HG03521 (cell line): ENCODE measurements around the gene NLRP1.

Experiments used
- ATAC-seq: cut with Tn5 transposase; IDR thresholded peaks from one replicate; pipeline ENCODE4 v1.9.1; 2021; ENCODE audit warnings: mild to moderate bottlenecking, moderate library complexity; ENCODE audit not compliant: unreplicated experiment

Gene NLRP1

GRCh38 chr17:5584383-5585286, at the start of gene NLRP1:
NLRP1 (minus strand) TSS chr17:5584509; CDS start chr17:5583957, 552 bp downstream.
- peak; percentile 84 for ATAC-seq

GRCh38 chr17:5631958-5632590, 47.8 kb upstream of the NLRP1 start:
- ATAC-seq: no peak

GRCh38 chr17:5630434-5630833, 46.1 kb upstream of the NLRP1 start:
- no peak for ATAC-seq

- ATAC-seq: no peak
These were observed 44.8 kb upstream of the NLRP1 start for GRCh38 chr17:5629128-5629527.

GRCh38 chr17:5628262-5628661, 44.0 kb upstream of the NLRP1 start:
- no peak for ATAC-seq

- ATAC-seq: no peak
These were observed 39.9 kb upstream of the NLRP1 start for GRCh38 chr17:5624211-5624610.

- no peak for ATAC-seq
These were observed 37.4 kb upstream of the NLRP1 start for GRCh38 chr17:5621729-5622128.

GRCh38 chr17:5621026-5621425, 36.7 kb upstream of the NLRP1 start:
- ATAC-seq: no peak

GRCh38 chr17:5619088-5619740, 34.9 kb upstream of the NLRP1 start:
- ATAC-seq: no peak

GRCh38 chr17:5618476-5618875, 34.2 kb upstream of the NLRP1 start:
- ATAC-seq: no peak

- no peak for ATAC-seq
These were observed 31.2 kb upstream of the NLRP1 start for GRCh38 chr17:5615476-5615875.

GRCh38 chr17:5610956-5611355, 26.6 kb upstream of the NLRP1 start:
- ATAC-seq: no peak

- ATAC-seq: no peak
These were observed 24.2 kb upstream of the NLRP1 start for GRCh38 chr17:5608399-5609112.

GRCh38 chr17:5607946-5608345, 23.6 kb upstream of the NLRP1 start:
- no peak for ATAC-seq

- no peak for ATAC-seq
These were observed 21.1 kb upstream of the NLRP1 start for GRCh38 chr17:5605452-5605851.

- ATAC-seq: no peak
These were observed 15.7 kb upstream of the NLRP1 start for GRCh38 chr17:5600041-5600440.

GRCh38 chr17:5598457-5598856, 14.1 kb upstream of the NLRP1 start:
- ATAC-seq: no peak

- no peak for ATAC-seq
These were observed 12.1 kb upstream of the NLRP1 start for GRCh38 chr17:5596421-5596820.

GRCh38 chr17:5595831-5596230, 11.5 kb upstream of the NLRP1 start:
- ATAC-seq: no peak

- ATAC-seq: no peak
These were observed 8.1 kb upstream of the NLRP1 start for GRCh38 chr17:5592382-5592781.

GRCh38 chr17:5591966-5592365, 7.7 kb upstream of the NLRP1 start:
- ATAC-seq: no peak
